Ovary (tissue), 3 donors: Measurements from ENCODE around the gene MTCL3.

Experiments used
- CTCF ChIP-seq, 3 donors: fragments of 450-650 bp in 2 of 3; fragments of 200-600 bp in 1 of 3; IDR thresholded peaks; one replicate each; pipeline versions ENCODE4 v1.5.1 to v1.8.0; 2016 to 2022; ENCODE audit warnings: antibody characterized with exemption in 3 of 3, mild to moderate bottlenecking in 1 of 3
- EP300 ChIP-seq: sonication (generic); formaldehyde crosslinking; IDR thresholded peaks from one replicate; pipeline ENCODE4 v1.6.1; 2017; ENCODE audit warnings: antibody characterized with exemption
- POLR2A ChIP-seq: fragments of 450-650 bp; IDR thresholded peaks from one replicate; pipeline ENCODE4 v1.6.1; 2017; ENCODE audit warnings: antibody characterized with exemption, mild to moderate bottlenecking, moderate library complexity
- donor health status: DM: no; HTN: no; CAD: no.

- TF ChIP-seq CTCF (IDR thresholded peaks at IDR 0.05) = no peak
- TF ChIP-seq POLR2A = no peak
- TF ChIP-seq EP300 = no peak
Observed at GRCh38 chr6:127466416-127466815, 52.7 kb downstream of the MTCL3 start.
